Neural progenitor cell (in vitro differentiated cells): ENCODE data around the gene IGFBP6. TPM values are rescaled to one million over a fixed set of nuclear protein-coding genes. Genes with fewer than 3 reads are reported as not detected.

Experiments
- DNase-seq: peaks from one replicate; pipeline ENCODE4 v3.0.0-alpha.2; 2016; ENCODE audit warnings: low spot score
- H2AFZ ChIP-seq: fragments of 200-600 bp; sonication (generic); replicated peaks from 2 replicates; pipeline ENCODE4 v1.6.1; 2016; ENCODE audit warnings: antibody characterized with exemption
- H3F3A ChIP-seq: fragments of 200-600 bp; sonication (generic); 2 replicates; pipeline ENCODE4 v1.6.1; 2016; ENCODE audit warnings: antibody characterized with exemption, low read depth
- H3K27ac ChIP-seq: fragments of 200-600 bp; sonication (generic); 2 replicates; pipeline ENCODE4 v1.5.1; 2016; ENCODE audit warnings: mild to moderate bottlenecking
- H3K27me3 ChIP-seq: fragments of 200-600 bp; sonication (generic); 2 replicates; pipeline ENCODE4 v1.6.1; 2016; ENCODE audit warnings: mild to moderate bottlenecking, moderate library complexity
- H3K36me3 ChIP-seq: fragments of 200-600 bp; sonication (generic); 2 replicates; pipeline ENCODE4 v1.5.1; 2016
- H3K4me1 ChIP-seq: fragments of 200-600 bp; sonication (generic); 2 replicates; pipeline ENCODE4 v1.6.1; 2016; ENCODE audit warnings: mixed run types
- H3K4me2 ChIP-seq: fragments of 200-600 bp; sonication (generic); 2 replicates; pipeline ENCODE4 v1.6.1; 2016
- H3K4me3 ChIP-seq: fragments of 200-600 bp; sonication (generic); 2 replicates; pipeline ENCODE4 v1.5.1; 2016
- H3K79me2 ChIP-seq: fragments of 200-600 bp; sonication (generic); 2 replicates; pipeline ENCODE4 v1.6.1; 2016; ENCODE audit warnings: low read depth
- H3K9ac ChIP-seq: fragments of 200-600 bp; sonication (generic); 2 replicates; pipeline ENCODE4 v1.6.1; 2016
- H3K9me3 ChIP-seq: fragments of 200-600 bp; sonication (generic); 2 replicates; pipeline ENCODE4 v1.5.1; 2016; ENCODE audit warnings: low read depth
- H4K20me1 ChIP-seq: fragments of 200-600 bp; sonication (generic); 2 replicates; pipeline ENCODE4 v1.6.1; 2016; ENCODE audit warnings: low read depth
- H3K27ac Mint-ChIP-seq: 3 replicates; pipeline ENCODE4 v1.8.0; 2021; ENCODE audit warnings: mixed read lengths
- H3K27me3 Mint-ChIP-seq: 2 replicates; pipeline ENCODE4 v1.8.0; 2022; ENCODE audit warnings: low read depth, mild to moderate bottlenecking, inconsistent platforms, moderate library complexity, mixed read lengths; ENCODE audit not compliant: insufficient read depth
- H3K36me3 Mint-ChIP-seq: 3 replicates; pipeline ENCODE4 v1.8.0; 2021; ENCODE audit warnings: mixed read lengths
- H3K4me1 Mint-ChIP-seq: 3 replicates; pipeline ENCODE4 v1.8.0; 2021; ENCODE audit warnings: mixed read lengths
- H3K4me3 Mint-ChIP-seq: 3 replicates; pipeline ENCODE4 v1.8.0; 2021; ENCODE audit warnings: mild to moderate bottlenecking, moderate library complexity, mixed read lengths
- H3K9me3 Mint-ChIP-seq: 3 replicates; pipeline ENCODE4 v1.8.0; 2020; ENCODE audit warnings: mixed read lengths
- EZH2 ChIP-seq: fragments of 200-600 bp; sonication (generic); IDR thresholded peaks from 2 replicates; pipeline ENCODE4 v1.6.1; 2017; ENCODE audit warnings: antibody characterized with exemption, mild to moderate bottlenecking, moderate library complexity
- EZH2phosphoT487 ChIP-seq: fragments of 200-600 bp; sonication (generic); IDR thresholded peaks from 2 replicates; pipeline ENCODE4 v1.6.1; 2017; ENCODE audit warnings: antibody characterized with exemption
- total RNA-seq: library from RNA; depleted of rRNA; stranded (reverse); fragments of >200 nt; gene quantifications from 2 replicates; pipeline ENCODE4 v1.2.3, GENCODE V29; 2015; ENCODE audit warnings: low replicate concordance
- TF ChIP-seq, protein P1 (sequence below): fragments of 200-600 bp; sonication (generic); IDR thresholded peaks from 2 replicates; pipeline ENCODE4 v1.5.1; 2017; ENCODE audit warnings: antibody characterized with exemption, mild to moderate bottlenecking

Gene IGFBP6
- total RNA-seq, 1 donor from 2014 or later = 2.6 TPM

GRCh38 chr12:53124352-53124723, 26.9 kb downstream of the IGFBP6 start:
- no peak overlapping the region for H2AFZ ChIP-seq
- Mint-ChIP-seq H3K36me3 (peaks cover 5% of the 10 kb centered on the region), H3K4me3 (no peak overlapping the region), H3K9me3 (peaks cover 8% of the 10 kb centered on the region), H3K27me3 (peaks cover 16% of the 10 kb centered on the region), H3K27ac (no peak overlapping the region), H3K4me1 (peaks cover 11% of the 10 kb centered on the region)
- no peak overlapping the region for H3K27ac ChIP-seq
- no peak overlapping the region for H3K4me3 ChIP-seq
- no peak for DNase-seq
- no peaks in the 10 kb centered on the region for H3K79me2 ChIP-seq
- no peaks in the 10 kb centered on the region for H4K20me1 ChIP-seq
- no peaks in the 10 kb centered on the region for H3K9me3 ChIP-seq
- peaks cover 46% of the 10 kb centered on the region for H3K27me3 ChIP-seq
- no peaks in the 10 kb centered on the region for H3K4me1 ChIP-seq
- no peak overlapping the region for H3K9ac ChIP-seq
- no peaks in the 10 kb centered on the region for H3K36me3 ChIP-seq
- no peaks in the 10 kb centered on the region for H3F3A ChIP-seq
- no peak overlapping the region for H3K4me2 ChIP-seq
- TF ChIP-seq EZH2 (no peak), EZH2phosphoT487 (no peak)
- TF ChIP-seq, protein P1, sequence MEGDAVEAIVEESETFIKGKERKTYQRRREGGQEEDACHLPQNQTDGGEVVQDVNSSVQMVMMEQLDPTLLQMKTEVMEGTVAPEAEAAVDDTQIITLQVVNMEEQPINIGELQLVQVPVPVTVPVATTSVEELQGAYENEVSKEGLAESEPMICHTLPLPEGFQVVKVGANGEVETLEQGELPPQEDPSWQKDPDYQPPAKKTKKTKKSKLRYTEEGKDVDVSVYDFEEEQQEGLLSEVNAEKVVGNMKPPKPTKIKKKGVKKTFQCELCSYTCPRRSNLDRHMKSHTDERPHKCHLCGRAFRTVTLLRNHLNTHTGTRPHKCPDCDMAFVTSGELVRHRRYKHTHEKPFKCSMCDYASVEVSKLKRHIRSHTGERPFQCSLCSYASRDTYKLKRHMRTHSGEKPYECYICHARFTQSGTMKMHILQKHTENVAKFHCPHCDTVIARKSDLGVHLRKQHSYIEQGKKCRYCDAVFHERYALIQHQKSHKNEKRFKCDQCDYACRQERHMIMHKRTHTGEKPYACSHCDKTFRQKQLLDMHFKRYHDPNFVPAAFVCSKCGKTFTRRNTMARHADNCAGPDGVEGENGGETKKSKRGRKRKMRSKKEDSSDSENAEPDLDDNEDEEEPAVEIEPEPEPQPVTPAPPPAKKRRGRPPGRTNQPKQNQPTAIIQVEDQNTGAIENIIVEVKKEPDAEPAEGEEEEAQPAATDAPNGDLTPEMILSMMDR = no peak

GRCh38 chr12:53127169-53127568, 29.7 kb downstream of the IGFBP6 start:
- no peak overlapping the region for H3K27ac ChIP-seq
- no peak overlapping the region for H2AFZ ChIP-seq
- peaks cover 13% of the 10 kb centered on the region for H3K27me3 Mint-ChIP-seq
- H3K79me2 ChIP-seq = no peaks in the 10 kb centered on the region
- no peak overlapping the region for H3K9ac ChIP-seq
- no peaks in the 10 kb centered on the region for H3K4me1 ChIP-seq
- no peak overlapping the region for H3K4me2 ChIP-seq
- no peak overlapping the region for H3K27ac Mint-ChIP-seq
- H3K36me3 ChIP-seq = no peaks in the 10 kb centered on the region
- no peak for DNase-seq
- H3K4me1 Mint-ChIP-seq = peaks cover 7% of the 10 kb centered on the region
- peaks cover 61% of the 10 kb centered on the region for H3K27me3 ChIP-seq
- no peaks in the 10 kb centered on the region for H3F3A ChIP-seq
- H3K9me3 ChIP-seq = no peaks in the 10 kb centered on the region
- no peaks in the 10 kb centered on the region for H4K20me1 ChIP-seq
- peaks cover 8% of the 10 kb centered on the region for H3K9me3 Mint-ChIP-seq
- H3K36me3 Mint-ChIP-seq = peaks cover 5% of the 10 kb centered on the region
- no peak for TF ChIP-seq EZH2phosphoT487
- TF ChIP-seq, protein P1 = no peak
- no peak for TF ChIP-seq EZH2
- no peak overlapping the region for H3K4me3 ChIP-seq
- H3K4me3 Mint-ChIP-seq = no peak overlapping the region

DNA sequence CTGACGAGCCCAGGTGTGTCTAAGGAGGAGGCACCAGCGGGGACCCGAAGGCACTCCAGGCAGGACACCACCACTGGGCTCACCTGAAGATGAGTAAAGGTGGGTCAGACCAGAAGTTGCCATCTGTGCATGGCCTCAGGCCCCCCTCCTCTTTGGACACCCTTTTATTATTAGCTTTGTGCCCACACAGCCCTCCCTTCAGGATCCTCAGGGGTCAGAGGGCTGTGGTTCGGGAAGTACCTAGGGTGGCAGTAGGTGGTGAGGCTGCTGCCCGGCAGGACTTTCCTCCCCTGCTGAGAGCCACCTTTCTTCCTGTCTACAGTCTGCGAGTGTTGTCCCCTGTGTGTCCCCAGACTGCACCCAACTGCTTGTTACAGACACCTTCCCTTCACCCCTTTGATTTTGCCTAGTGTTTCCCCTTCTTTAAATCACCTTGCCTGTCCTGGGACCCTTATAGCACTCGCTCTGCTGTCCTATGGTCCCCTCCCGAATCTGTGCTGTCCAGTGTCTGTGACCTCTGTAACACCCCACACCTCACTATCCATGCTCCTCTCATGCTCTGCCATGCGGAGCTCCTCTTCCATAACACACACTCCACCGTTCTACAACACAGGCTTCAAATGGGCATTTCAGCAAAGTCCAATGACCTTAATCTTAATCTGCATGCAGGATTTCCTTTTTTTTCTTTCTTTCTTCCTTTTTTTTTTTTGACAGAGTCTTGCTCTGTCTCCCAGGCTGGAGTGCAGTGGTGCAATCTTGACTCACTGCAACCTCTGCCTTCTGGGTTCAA, 31.5 kb downstream of the IGFBP6 start:
- DNase-seq = no peak
- no peaks in the 10 kb centered on the region for H3K9me3 ChIP-seq
- H3K27me3 ChIP-seq = peaks cover 58% of the 10 kb centered on the region
- peaks cover 6% of the 10 kb centered on the region for H3K9me3 Mint-ChIP-seq
- H3K9ac ChIP-seq = no peak overlapping the region
- no peaks in the 10 kb centered on the region for H4K20me1 ChIP-seq
- H3K4me2 ChIP-seq = no peak overlapping the region
- H3K27ac Mint-ChIP-seq = no peak overlapping the region
- peaks cover 5% of the 10 kb centered on the region for H3K36me3 Mint-ChIP-seq
- H3K27ac ChIP-seq = no peak overlapping the region
- no peaks in the 10 kb centered on the region for H3K4me1 ChIP-seq
- H2AFZ ChIP-seq = no peak overlapping the region
- no peaks in the 10 kb centered on the region for H3K36me3 ChIP-seq
- H3K4me1 Mint-ChIP-seq = peaks cover under 1% of the 10 kb centered on the region
- H3K79me2 ChIP-seq = no peaks in the 10 kb centered on the region
- no peak overlapping the region for H3K4me3 ChIP-seq
- TF ChIP-seq EZH2phosphoT487 = no peak
- TF ChIP-seq, protein P1 = no peak
- no peaks in the 10 kb centered on the region for H3F3A ChIP-seq
- no peak overlapping the region for H3K4me3 Mint-ChIP-seq
- H3K27me3 Mint-ChIP-seq = peaks cover 10% of the 10 kb centered on the region
